Measurements from ENCODE around the gene TBC1D2B. TPM values are rescaled to one million over a fixed set of nuclear protein-coding genes. Genes with fewer than 3 reads are reported as not detected.

Gene TBC1D2B
- total RNA-seq, 1 experiment from 2014 or later, result 18.3 TPM

- H3K36me3 Mint-ChIP-seq, result no peaks in the 10 kb centered on the region
- ATAC-seq (peak; percentile 89), DNase-seq (ENCODE audit: low spot score) (peak; percentile 64)
- ChIA-PET CTCF (interaction anchor here (0.6 to 3.6 kb wide), 11 partner anchors 10 to 229 kb away, joined by 3 to 15 read pairs (median 4); no protein-coding TSS in a partner anchor), POLR2A (no interaction called here)
- no peak for TF ChIP-seq ZBTB43 (CRISPR knock-in tag; IDR thresholded peaks at IDR 0.05)
- no peak for TF ChIP-seq STAT6 (CRISPR knock-in tag; conservative IDR thresholded peaks at IDR 0.05; ENCODE audit: low read depth)
- TF ChIP-seq ZNF121 (CRISPR knock-in tag; IDR thresholded peaks at IDR 0.05), result no peak
- TF ChIP-seq CTCF (IDR thresholded peaks at IDR 0.05), result peak; percentile 60; the same call in 1 of the 2 replicates
- TF ChIP-seq MXD4 (CRISPR knock-in tag; IDR thresholded peaks at IDR 0.05; ENCODE audit: borderline replicate concordance), result no peak
- no peak overlapping the region for H3K27ac Mint-ChIP-seq
- H3K27me3 Mint-ChIP-seq (ENCODE audit: low read depth), result peaks cover 6% of the 10 kb centered on the region; the same call in 1 of the 2 replicates
- no peak overlapping the region for H3K4me3 Mint-ChIP-seq
- no peaks in the 10 kb centered on the region for H3K4me1 Mint-ChIP-seq
- peaks cover 25% of the 10 kb centered on the region for H3K9me3 Mint-ChIP-seq
Observed at GRCh38 chr15:77966540-77967234, 110.8 kb downstream of the TBC1D2B start.

DNA sequence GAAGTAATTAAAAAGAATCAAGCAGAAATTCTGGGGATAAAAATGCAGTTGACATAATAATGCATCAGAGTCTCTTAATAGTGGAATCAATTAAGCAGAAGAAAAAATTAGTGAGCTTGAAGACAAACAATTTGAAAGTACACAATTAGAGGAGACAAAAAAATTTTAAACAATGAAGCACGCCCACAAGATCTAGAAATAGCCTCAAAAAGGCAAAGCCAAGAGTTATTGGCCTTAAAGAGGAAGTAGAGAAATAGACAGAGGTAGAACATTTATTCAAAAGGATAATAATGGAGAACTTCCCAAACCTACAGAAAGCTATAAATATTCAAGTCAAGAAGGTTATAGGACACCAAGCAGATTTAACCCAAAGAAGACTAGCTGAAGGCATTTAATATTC is 113.3 kb downstream of the TBC1D2B start:
- H3K4me3 Mint-ChIP-seq, result no peak overlapping the region
- H3K4me1 Mint-ChIP-seq, result peaks cover 14% of the 10 kb centered on the region
- TF ChIP-seq ZNF219 (CRISPR knock-in tag; IDR thresholded peaks at IDR 0.05; ENCODE audit: borderline replicate concordance) (no peak), GABPB1 (CRISPR knock-in tag; IDR thresholded peaks at IDR 0.05) (no peak), NR1H2 (CRISPR knock-in tag; IDR thresholded peaks at IDR 0.05) (no peak), FOXP1 (CRISPR knock-in tag; IDR thresholded peaks at IDR 0.05; ENCODE audit: borderline replicate concordance) (no peak), MXD4 (CRISPR knock-in tag; IDR thresholded peaks at IDR 0.05; ENCODE audit: borderline replicate concordance) (no peak), MYBL2 (CRISPR knock-in tag; IDR thresholded peaks at IDR 0.05) (no peak), ERG (CRISPR knock-in tag; IDR thresholded peaks at IDR 0.05) (no peak), ZSCAN18 (CRISPR knock-in tag; IDR thresholded peaks at IDR 0.05) (no peak), RELA (CRISPR knock-in tag; IDR thresholded peaks at IDR 0.05; ENCODE audit: borderline replicate concordance) (no peak)
- ATAC-seq, result no peak
- no peak overlapping the region for H3K27ac Mint-ChIP-seq
- ChIA-PET CTCF (interaction anchor here (0.7 kb wide), 1 partner anchor 151 kb away, joined by 3 read pairs; no protein-coding TSS in a partner anchor), POLR2A (no interaction called here)
- no peak for DNase-seq (ENCODE audit: low spot score)
- peaks cover 16% of the 10 kb centered on the region for H3K27me3 Mint-ChIP-seq (ENCODE audit: low read depth)
- H3K9me3 Mint-ChIP-seq, result peaks cover 24% of the 10 kb centered on the region
- H3K36me3 Mint-ChIP-seq, result no peaks in the 10 kb centered on the region

Data from WTC11 (cell line).